Smooth muscle cell of bladder (primary cell): Measurements from ENCODE around the gene CCL5. TPM values are rescaled to one million over a fixed set of nuclear protein-coding genes. Genes with fewer than 3 reads are reported as not detected.

Source experiments
- total RNA-seq: library from RNA; depleted of rRNA; stranded (reverse); fragments of >200 nt; gene quantifications from 2 replicates; pipeline ENCODE4 v1.2.3, GENCODE V29; 2014

CCL5 gene
- total RNA-seq = not detected in 2 replicates

DNA sequence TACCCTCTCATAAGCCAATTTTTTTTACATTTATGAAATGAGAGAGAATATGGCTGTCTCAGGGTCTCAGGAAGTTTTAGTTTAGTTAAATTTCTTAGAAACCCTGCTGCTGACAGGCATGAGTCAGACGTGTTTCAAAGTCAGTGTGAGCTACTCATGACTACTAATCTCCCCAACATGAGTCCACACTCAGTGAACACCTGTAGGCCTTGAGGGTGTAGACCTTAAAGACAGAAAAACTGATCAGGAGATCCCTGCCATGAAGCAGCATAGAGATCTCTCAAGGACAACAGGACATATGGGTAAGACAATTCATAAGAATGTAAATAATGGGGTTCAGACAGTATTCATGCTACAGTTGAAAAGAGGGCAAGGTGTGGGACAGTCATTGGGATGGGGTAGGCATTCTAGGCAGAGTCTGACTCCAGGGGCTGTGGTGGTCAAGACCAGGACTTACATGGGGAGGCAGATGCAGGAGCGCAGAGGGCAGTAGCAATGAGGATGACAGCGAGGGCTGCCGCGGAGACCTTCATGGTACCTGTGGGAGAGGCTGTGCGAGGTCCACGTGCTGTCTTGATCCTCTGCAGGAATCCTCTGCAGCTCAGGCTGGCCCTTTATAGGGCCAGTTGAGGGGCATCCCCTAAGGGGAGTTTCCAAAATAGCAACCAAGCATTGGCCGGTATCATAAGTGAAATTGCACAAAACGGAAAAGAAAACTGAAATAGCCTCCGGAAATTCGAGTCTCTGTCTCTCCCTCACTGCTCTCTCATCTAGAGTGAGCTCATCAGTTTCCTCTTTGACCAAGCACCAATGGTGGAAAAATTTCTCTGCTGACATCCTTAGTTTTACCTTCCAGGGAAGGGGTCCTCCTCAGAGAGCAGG is at the start of gene CCL5:
Gene CCL5 (minus strand): TSS at position 588 of the 882 bp plus-strand sequence.

GRCh38 chr17:35868737-35869136 is 11.4 kb downstream of the CCL5 start, which contains the start of gene HEATR9:
HEATR9 (minus strand) TSS chr17:35868891; CDS start chr17:35868742, 149 bp downstream.

Other genes with a start within 250 kb of the CCL5 start
- gene RASL10B, start 148.7 kb downstream of the CCL5 start, total RNA-seq = 1.7 and 7.3 TPM in 2 replicates
- under 0.01 and 0.09 TPM in 2 replicates for gene GAS2L2, start 127.1 kb downstream of the CCL5 start, total RNA-seq
- gene C17orf50, start 119.5 kb downstream of the CCL5 start, total RNA-seq = not detected in 2 replicates
- gene MMP28, start 84.7 kb downstream of the CCL5 start, total RNA-seq = 1.0 and 2.6 TPM in 2 replicates
- gene TAF15, start 70.9 kb downstream of the CCL5 start, total RNA-seq = 49.5 and 55.0 TPM in 2 replicates
- not detected in 2 replicates for gene HEATR9, start 11.5 kb downstream of the CCL5 start, total RNA-seq
- gene RDM1, start 50.4 kb upstream of the CCL5 start, total RNA-seq = 0.09 and 0.28 TPM in 2 replicates
- not detected in 2 replicates for gene LYZL6, start 63.4 kb upstream of the CCL5 start, total RNA-seq
- not detected in 2 replicates for gene CCL16, start 101.1 kb upstream of the CCL5 start, total RNA-seq
- not detected in 2 replicates for gene CCL14, start 106.4 kb upstream of the CCL5 start, total RNA-seq
- gene CCL15, start 121.2 kb upstream of the CCL5 start, total RNA-seq = not detected in 2 replicates
- gene CCL23, start 137.6 kb upstream of the CCL5 start, total RNA-seq = not detected in 2 replicates
- not detected in 2 replicates for gene CCL18, start 183.9 kb upstream of the CCL5 start, total RNA-seq
- gene CCL3, start 209.8 kb upstream of the CCL5 start, total RNA-seq = not detected in 2 replicates
- not detected in 2 replicates for gene CCL4, start 223.5 kb upstream of the CCL5 start, total RNA-seq